Measurements from ENCODE around the gene LDHD. TPM values are rescaled to one million over a fixed set of nuclear protein-coding genes. Genes with fewer than 3 reads are reported as not detected.

The LDHD gene
- total RNA-seq, 1 experiment from 2014 or later: 2.2 TPM

DNA sequence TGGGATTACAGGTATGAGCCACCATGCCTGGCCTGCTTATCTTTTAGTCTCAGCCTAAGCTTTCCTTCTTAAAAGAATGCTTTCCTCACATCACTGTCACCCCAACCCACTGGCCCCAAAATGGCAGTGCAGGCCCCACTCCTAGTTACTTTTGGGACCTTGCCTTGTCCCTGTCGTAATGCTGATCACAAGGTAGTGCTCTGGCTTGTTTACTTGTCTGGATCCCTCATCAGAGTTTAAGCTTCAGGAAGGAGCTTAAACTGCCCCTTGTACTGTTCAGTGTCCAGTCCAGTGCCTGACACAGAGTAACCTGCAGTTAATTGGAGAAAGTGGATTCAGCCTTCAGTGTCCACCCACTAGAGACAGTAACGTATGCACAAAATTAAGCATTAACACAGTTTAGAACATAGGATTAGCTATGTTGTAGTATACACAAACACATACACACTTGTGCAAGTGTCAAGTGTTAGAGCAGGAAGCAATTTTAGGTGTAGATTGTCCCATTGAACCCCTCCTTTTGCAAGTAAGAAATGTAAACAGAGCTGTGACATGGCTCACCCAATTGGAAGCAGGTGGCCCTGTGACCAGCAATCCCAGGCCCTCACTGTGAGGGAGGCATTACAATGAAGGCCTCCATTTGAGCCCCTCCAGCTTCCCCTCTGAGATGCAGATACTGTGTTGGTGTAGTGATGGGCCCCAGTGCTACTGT, 44.2 kb downstream of the LDHD start:
- in situ Hi-C loops (cut with HindIII; ENCODE audit: low pct_unique_long_range_greater_than_20kb, low sequenced_read_pairs): no loop called here
- no peak for DNase-seq (ENCODE audit: low read depth, low spot score)

DNA sequence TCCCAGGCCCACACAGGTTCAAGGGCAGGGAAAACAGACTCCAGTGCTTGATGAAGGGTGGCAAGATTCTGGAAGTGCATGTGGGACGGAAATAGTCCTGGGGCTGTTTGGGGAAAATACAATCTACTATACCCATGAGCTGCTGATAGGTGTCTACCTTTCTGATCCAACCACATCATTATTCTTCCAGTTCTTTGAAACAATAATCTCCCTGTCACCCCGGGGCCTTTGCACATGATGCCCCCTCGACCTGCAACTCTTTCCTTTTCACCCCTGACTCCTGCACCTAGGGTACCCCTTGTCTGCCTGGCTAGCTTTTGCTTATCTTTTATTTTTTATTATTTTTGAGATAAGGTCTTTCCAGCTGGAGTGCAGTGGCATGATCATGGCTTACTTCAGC, 45.0 kb downstream of the LDHD start:
- DNase-seq (ENCODE audit: low read depth, low spot score): no peak
- in situ Hi-C loops (cut with HindIII; ENCODE audit: low pct_unique_long_range_greater_than_20kb, low sequenced_read_pairs): no loop called here

DNA sequence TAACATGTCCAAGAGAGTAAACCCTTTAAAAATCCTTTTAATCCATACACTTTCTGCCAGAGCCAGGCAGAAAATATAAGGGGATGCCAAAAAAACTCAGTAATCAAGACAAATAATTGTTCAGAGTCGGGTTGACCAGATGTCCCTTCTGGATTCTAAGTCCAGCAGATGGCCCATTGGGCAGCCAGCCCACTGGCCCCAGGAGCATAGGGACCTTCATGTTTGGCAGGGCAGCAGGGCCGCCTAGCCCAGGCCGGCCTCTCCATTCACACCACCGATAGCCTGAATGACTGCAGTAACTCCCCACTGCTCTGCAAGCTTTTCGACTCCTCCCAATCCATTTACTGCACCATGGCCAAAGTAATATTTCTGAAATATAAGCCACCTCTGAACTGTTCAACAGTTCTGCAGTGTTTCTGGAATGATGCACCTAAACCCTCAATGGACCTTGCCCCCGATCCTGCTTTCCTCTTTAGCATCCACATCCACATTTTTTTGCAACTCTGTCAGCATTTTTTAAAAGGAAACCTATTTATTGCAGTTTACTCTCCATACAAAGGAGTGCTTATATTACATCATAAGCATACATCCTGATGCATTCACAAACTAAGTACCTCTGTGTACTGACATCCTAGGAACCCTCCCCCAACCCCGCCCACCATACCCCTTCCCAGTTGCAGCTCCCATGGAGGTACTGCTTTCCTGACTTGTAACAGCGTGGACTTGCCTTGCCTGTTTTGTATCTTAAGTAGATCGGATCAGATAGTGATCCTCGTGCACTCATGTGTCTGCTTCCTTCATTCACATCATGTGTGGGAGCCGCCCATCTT, 46.4 kb downstream of the LDHD start:
- in situ Hi-C loops (cut with HindIII; ENCODE audit: low pct_unique_long_range_greater_than_20kb, low sequenced_read_pairs): no loop called here
- no peak for DNase-seq (ENCODE audit: low read depth, low spot score)

DNA sequence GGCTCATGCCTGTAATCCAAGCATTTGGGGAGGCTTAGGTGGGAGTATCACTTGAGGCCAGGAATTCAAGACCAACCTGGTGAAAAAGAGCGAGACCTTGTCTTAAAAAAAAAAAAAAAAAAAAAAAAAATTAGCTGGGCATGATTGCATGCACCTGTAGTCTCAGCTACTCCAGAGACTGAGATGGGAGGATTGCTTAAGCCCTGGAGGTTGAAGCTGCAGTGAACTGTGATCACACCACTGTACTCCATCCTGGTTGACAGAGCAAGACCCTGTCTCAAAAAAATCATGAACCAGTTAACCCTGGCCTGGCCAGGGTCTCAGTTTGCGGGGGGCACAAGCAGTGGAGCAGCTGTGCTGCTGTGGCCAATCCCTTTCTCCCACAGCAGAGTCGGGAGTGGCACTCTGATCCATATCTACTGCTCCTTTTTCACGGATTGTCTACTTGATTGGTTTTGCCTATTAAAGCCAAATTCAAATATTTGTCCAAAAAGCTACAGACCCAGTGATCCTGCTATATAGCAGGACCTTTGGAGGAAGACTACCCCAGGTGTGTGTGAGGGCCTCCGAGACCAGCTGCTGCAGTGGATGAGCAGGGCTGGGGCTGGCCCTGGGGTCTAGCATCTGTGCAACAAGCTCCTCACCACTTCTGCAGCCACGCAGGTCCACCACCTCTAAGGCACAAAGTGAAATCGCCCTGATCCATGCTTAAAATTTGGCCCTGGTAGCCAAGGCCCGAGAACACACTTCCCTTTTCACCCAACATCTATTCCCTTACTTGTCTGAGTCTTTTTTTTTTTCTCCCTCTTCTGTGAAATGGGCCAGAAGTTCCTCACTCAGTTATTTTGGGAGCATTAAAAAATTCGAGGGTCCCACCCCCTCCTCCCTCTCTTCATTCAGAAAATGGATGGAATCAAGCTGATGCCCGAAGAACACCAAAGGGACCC, 48.2 kb downstream of the LDHD start:
- in situ Hi-C loops (cut with HindIII; ENCODE audit: low pct_unique_long_range_greater_than_20kb, low sequenced_read_pairs): no loop called here
- no peak for DNase-seq (ENCODE audit: low read depth, low spot score)

DNA sequence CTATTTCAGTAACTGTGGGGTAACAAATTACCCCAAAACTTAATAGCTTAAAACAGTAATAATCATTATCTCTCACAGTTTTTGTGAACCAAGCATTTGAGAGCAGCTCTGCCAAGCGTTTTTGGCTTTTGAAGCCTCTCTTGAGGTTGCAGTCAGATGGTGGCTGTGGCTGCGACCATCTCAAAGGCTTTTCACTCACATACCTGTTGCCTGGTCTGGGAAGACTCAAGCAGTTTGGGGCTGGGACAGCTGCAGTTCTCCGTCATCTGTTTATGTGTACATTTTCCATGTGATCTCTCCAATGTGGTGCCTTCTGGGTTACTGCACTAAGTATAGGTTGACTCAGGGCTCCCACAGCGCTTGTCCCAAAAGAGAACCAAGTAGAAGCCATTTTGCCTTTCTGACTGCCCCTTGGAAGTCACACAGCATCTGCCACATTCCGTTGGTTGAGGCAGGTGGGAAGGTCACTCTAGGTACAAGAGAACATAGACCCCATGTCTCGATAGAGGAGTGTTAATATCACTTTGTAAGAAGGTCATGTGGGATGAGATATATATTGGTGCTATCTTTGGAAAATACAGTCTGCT, 49.6 kb downstream of the LDHD start:
- DNase-seq (ENCODE audit: low read depth, low spot score): no peak
- in situ Hi-C loops (cut with HindIII; ENCODE audit: low pct_unique_long_range_greater_than_20kb, low sequenced_read_pairs): no loop called here

GRCh38 chr16:75065521-75066149, 50.9 kb downstream of the LDHD start:
- DNase-seq (ENCODE audit: low read depth, low spot score): no peak
- in situ Hi-C loops (cut with HindIII; ENCODE audit: low pct_unique_long_range_greater_than_20kb, low sequenced_read_pairs): no loop called here

DNA sequence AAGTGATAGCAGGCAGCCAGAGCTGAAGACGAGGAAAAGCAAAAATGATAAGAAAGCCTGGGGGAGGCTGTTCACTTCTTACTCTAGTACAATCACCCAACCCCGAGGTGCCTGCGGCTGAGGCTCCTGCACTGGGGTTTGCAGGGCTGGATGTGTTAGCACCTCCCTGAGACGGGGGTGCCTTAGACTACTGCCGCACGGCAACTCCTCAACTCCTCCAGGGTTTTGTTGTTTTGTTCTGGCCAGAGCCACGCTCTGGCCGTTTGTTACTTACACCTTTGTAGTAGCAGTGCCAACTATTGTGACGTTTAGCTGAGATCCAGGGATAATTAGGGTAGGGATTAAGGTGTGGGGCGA, 51.5 kb downstream of the LDHD start:
- in situ Hi-C loops (cut with HindIII; ENCODE audit: low pct_unique_long_range_greater_than_20kb, low sequenced_read_pairs): no loop called here
- DNase-seq (ENCODE audit: low read depth, low spot score): no peak

- in situ Hi-C loops (cut with HindIII; ENCODE audit: low pct_unique_long_range_greater_than_20kb, low sequenced_read_pairs): no loop called here
- DNase-seq (ENCODE audit: low read depth, low spot score): no peak
Measured at GRCh38 chr16:75064403-75065148, 52.0 kb downstream of the LDHD start.

DNA sequence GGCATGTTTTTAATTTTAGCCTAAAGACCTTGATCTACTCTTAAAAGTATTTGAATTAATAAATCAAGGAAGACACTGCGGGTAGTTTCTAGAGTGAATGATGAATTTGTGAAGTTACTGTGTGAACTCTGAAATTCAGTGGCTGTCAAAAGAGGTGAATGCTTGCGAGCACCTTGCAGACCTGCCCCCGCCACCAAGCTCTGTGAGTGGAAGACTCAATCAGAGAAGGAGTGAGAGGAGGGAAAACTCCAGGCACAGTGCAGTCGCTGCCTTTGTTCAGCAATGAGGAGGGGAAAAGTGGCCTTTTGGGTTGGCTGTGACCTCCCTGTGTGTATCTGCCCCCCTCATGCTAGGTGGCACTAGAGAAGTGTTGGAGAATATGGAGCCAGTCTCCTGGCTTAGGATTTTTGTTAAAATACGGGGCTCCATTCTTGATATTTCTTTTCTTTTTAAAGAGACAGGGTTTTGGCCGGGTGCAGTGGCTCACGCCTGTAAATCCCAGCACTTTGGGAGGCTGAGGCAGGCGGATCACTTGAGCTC, 53.0 kb downstream of the LDHD start:
- no peak for DNase-seq (ENCODE audit: low read depth, low spot score)

DNA sequence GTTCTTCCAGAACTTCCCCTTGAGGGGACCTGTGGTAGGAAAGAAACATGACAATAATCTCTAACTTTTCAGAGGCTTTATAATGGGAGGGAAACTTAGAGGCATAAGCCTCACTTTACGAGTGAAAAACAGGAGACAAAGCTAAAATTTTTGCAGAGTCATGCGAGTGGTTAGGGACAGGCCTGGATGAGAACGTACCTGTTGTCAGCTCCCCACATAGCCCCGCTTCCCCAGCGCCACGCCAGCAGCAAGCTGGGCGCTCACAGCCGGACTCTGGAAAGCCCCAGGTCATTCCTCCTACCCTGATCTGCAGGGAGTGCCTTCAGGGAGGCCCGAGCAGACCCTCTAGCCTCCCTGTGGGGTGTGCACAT, 53.6 kb downstream of the LDHD start:
- no peak for DNase-seq (ENCODE audit: low read depth, low spot score)

More for the DNA sequence above, 53.0 kb downstream of the LDHD start:
- in situ Hi-C loops (cut with HindIII; ENCODE audit: low pct_unique_long_range_greater_than_20kb, low sequenced_read_pairs): no loop called here

GRCh38 chr16:75062135-75062975, 54.2 kb downstream of the LDHD start:
- in situ Hi-C loops (cut with HindIII; ENCODE audit: low pct_unique_long_range_greater_than_20kb, low sequenced_read_pairs): no loop called here

More for the DNA sequence above, 53.6 kb downstream of the LDHD start:
- in situ Hi-C loops (cut with HindIII; ENCODE audit: low pct_unique_long_range_greater_than_20kb, low sequenced_read_pairs): no loop called here

More at GRCh38 chr16:75062135-75062975, 54.2 kb downstream of the LDHD start:
- no peak for DNase-seq (ENCODE audit: low read depth, low spot score)

Other genes starting within 250 kb of the LDHD start
- gene WDR59, start 131.7 kb downstream of the LDHD start, total RNA-seq (2014; rRNA removed; shearing (Covaris generic)): 15.4 and 34.1 TPM in 2 replicates
- gene ZNRF1, start 117.8 kb downstream of the LDHD start, total RNA-seq (2014; rRNA removed; shearing (Covaris generic)): 5.8 and 10.6 TPM in 2 replicates
- gene ZFP1, start 31.7 kb upstream of the LDHD start, total RNA-seq (2014; rRNA removed; shearing (Covaris generic)): 8.7 and 10.2 TPM in 2 replicates
- not detected in 2 replicates for gene CTRB2, start 90.4 kb upstream of the LDHD start, total RNA-seq (2014; rRNA removed; shearing (Covaris generic))
- gene CTRB1, start 102.2 kb upstream of the LDHD start, total RNA-seq (2014; rRNA removed; shearing (Covaris generic)): not detected in 2 replicates
- 12.4 and 16.5 TPM in 2 replicates for gene BCAR1, start 134.8 kb upstream of the LDHD start, total RNA-seq (2014; rRNA removed; shearing (Covaris generic))